GM18520 (cell line): ENCODE results near the gene ADCY3.

Source experiments
- ATAC-seq: cut with Tn5 transposase; IDR thresholded peaks from one replicate; pipeline ENCODE4 v1.9.1; 2021; ENCODE audit not compliant: unreplicated experiment

ADCY3 gene

GRCh38 chr2:24877067-24877466, 43.0 kb downstream of the ADCY3 start:
- no peak for ATAC-seq

- ATAC-seq: no peak
Measured at GRCh38 chr2:24875901-24876300, 44.1 kb downstream of the ADCY3 start.

DNA sequence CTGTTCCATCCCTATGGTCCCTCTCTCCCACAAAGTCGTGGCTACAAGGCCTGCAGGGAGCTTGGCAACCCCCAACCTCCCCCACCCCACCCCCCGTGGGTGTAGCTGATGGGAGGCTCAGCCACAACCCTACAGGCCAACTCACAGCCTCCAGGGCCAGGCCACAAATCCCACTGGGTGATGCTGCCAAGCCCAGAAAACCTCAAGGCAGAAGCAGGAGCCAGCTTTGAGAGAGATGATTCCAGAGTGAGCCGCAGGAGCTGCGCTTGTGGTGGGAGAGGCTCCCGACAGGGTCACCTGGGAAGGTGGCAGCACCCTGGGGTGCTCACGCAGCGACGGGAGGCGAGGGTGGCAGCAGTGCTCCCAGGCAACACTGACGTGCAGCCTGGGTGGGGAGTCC, 44.8 kb downstream of the ADCY3 start:
- ATAC-seq: no peak

DNA sequence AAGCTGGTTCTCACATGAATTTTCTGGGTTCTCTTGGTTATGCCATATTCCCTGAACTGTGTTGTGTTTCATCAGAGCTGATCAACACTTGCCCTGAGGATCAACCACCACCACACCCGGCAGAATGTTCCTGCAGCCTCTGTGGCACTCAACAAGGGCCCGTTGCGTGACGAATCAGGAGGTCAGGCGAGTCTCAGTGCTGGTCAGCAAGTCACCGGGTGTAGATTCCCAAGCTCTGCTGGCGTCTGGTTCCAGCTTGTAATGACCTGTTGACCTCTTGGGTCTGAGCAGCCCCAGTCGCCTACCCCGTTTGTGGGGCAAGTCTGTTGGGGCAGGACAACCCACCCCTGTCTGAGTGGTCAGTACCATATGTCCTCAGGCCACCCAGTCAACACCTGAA, 46.0 kb downstream of the ADCY3 start:
- ATAC-seq: no peak

GRCh38 chr2:24873619-24874018, 46.4 kb downstream of the ADCY3 start:
- ATAC-seq: no peak

DNA sequence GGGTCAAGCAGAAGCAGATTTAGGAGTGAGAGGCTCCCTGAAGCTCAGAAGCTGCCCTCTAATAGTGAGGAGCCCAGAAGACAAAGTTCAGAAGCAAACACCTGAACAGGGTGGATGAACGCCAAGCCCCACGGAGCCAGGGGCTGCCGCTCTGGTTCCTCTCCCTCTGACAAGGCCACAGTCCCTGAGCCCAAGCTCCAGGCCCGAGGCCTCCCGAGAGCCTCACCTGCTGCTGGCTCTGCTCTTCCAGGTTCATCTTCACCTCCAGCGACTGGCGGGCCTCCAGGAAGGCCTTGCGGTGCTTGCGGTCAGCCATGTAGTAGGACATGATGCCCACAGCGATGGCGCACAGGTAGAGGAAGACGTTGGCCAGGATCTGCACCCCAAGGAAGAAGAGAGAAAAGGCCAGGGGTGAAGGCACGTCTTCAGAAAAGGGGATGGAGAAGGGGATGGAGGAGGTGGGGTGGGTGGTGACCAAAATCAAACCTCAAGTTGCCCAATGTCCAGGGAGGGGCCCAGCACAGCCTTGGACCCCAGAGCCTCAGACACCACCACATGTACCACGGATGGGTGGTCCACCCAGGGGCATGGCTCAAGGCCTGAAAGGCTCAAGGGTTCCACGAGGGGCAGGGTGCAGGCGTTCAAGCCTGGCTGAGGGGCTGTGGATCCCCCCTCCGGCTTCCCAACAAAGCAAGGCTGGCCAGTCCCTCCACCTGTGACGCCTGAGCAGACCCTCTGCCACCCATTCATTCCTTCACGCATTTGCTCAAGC, 47.5 kb downstream of the ADCY3 start:
- ATAC-seq: no peak

DNA sequence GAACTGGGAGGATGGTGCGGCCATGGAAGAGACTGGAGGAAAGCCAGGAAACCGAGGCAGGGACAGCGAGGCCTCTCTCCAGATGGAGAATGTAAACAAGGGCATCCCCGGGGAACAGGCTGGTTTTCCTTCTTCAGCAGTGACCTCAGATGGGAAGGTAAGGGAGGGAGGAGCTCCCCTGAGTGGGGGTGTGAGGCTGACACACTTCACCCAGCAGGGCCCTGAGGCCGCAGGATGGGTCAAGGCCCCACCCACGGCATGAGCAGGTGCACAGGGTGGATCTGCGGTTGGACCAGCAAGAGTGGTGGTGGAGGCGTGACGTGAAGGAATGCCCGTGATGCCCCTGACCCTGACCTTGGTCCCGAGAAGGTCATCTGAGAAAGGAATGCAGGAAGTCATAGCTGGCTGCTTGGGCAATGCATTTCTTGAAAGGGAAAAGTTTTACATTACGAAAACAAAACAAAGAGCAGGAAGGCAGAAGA, 48.1 kb downstream of the ADCY3 start:
- ATAC-seq: no peak

DNA sequence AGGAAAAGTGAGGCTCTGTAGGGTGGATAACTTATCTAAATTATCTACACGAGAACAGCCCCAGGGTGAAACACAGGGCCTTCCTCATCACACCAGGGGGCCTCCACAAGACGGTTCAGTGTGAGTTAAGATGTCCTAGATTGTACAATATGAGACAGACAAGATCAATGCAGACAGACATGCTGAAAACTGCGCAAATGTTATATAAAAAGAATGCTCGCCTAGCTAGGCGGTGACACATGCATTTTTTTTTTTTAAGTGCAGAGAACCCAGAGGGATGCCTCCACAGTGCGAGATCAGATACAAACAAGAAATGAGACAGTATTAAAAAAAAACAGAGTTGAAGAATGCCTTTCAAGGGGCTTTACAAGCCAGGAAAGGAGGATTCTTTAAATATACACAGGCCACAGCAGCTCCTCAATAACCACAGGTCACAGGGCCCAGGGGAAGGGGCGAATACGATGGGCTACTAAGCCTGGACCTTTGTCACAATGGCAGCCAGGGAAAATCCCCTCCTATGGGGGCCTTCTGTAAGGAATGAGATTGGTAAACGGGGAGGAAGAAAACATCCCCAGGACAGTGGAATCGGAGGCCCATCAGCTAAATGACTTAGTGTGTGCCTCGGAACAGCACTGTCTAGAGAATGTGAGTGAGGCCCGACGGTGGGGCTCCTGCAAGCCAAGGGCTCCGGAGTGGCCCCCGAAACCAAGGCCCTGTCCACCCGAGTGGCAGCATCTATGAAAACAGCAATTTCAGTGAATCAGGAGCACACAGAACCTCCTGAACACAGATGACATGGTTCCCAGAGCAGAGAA, 48.9 kb downstream of the ADCY3 start:
- no peak for ATAC-seq

DNA sequence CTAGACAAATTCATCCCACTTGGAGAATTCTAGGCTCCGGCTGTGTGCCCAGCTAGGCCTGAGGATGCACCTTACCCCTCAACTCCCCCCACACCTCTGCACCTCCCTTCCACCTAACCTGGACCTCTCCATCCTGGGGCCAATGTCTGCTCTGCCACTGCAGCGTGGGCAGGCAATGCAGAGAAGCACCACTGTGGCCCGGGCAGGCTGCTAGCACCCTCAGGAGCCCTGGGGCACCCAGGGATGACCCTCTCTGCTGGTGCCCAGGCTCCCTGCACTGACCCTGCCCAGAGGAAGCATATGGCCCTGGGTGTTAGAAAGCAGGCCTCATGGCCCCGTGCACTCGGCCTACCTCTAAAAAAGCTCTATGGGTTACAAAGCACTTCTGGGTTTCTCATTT, 49.6 kb downstream of the ADCY3 start:
- no peak for ATAC-seq

- ATAC-seq: no peak
Measured at GRCh38 chr2:24866946-24867345, 53.1 kb downstream of the ADCY3 start.

DNA sequence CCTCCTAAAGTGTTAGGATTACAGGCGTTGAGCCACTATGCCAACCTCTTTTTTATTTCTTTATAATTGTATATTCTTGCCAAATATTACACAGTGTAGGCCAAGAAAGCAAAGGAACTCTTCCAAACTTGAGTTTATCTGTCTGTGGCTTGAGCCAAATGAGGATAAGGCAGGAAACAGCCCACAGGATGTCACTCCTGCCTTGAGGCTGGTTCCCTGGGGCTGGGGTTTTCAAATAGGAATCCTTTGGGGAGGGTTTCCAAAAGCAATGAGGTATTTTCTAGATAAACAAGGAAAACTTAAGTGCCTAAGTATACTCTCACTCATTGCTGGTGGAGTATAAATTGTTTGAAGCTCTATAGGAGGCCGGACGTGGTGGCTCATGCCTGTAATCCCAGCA, 56.4 kb downstream of the ADCY3 start:
- ATAC-seq: no peak

DNA sequence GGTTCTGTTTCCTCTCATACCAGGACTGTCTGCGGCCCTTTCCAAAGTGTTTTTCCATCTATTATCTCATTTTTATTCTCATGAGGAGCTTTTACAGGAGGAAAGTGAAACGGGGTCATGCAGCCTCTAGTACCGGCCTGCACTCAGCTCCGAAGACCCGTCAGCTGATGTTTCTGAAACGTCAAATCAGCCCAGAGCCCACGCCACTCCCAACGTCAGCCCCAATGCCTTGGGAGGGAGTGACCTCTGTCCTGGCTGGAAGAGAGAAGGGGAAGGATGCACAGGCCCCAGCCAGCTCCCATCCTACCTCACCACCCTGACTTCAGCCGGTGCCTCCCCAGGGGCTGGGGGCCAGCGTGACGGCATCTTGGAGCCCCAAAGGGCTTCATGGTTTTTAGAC, 58.5 kb downstream of the ADCY3 start:
- ATAC-seq: no peak

DNA sequence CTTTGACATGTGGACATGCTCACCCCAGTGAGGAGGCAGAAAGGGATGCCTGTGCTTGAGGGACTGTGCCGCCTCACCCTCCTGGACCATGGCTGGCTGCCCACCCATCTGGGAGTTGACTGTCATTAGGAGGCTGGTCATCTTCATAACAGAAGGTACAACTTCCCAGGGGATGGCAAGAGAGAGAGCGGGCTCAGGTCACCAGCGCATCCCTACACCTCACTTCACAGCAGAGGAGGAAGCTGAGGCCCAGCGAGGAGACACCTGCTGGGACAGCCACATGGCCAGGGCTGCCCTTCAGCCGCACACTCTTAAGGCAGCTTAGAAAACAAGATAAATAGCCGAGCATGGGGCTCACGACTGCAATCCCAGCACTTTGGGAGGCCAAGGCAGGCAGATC, 59.4 kb downstream of the ADCY3 start:
- no peak for ATAC-seq

DNA sequence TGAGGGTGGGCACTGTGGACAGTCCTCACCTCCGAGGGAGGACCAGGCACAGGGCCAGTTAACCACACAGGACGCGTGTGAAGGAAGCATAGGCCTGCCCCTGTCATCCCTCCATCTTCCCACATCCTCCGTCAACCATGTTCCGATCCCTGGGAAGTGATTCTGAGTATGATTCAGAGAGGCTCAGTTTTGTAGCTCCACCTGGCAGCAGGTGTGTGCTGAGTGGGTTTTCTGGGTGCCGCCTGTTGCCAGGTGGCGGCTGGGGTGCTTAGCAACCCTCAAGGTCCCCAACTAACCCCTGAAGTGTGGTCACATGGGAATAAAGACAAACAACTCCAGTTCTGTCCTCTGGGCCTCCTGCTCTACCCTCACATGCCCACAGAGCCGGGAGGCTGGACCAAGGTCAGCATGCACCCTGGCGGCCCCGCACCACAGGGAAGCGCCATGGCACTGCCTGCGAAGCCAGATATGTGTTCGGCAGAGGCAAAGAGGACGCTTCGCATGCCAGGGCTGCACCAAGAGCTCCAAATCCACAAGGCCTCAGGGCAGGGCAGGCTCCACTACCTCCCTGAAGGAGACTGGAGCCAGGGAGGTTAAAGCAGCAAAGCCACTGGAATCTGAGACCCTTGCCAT, 60.0 kb downstream of the ADCY3 start:
- ATAC-seq: no peak

GRCh38 chr2:24858996-24859395, 61.0 kb downstream of the ADCY3 start:
- ATAC-seq: no peak

- ATAC-seq: no peak
Measured at GRCh38 chr2:24857746-24858145, 62.3 kb downstream of the ADCY3 start.

DNA sequence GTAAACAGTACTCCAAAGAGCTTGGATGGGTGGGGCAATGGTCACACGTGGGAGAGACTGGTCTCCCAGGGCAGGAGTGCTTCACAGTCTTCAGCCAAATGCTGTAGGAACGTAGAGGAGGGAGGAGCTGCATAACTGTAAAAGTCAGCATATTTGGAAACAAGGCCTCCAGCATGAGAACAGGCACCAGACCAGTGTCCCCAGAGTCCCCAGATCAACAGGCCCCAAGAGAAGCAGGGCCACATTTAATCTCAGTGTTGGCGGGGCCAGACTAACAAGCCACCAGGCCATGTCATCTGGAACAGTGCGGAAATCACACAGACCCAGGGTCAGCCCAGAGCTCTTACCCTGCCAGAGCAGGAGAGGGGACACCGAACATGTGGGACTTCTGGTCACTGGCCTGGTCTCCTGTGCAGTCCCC, 63.2 kb downstream of the ADCY3 start:
- no peak for ATAC-seq

DNA sequence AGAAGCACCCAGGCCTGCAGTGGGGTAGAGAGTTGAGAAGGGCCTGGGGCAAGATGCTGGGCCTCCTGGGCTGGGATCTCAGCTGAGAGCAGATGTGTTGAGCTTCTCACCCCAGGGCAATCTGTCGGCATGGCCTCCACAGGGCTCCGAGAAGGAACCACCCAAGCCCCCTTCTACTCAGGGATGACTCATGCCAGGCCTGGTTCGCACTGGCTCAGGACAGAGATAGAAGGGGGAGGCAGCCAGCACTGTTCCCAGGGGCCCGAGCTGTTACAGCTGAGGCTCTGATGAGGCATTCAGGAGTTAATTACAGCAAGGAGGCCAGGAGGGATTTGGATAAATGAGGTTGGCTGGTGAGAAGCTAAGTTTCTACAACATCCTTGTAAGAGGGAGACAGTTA, 64.3 kb downstream of the ADCY3 start:
- ATAC-seq: no peak

GRCh38 chr2:24855022-24855622, 64.9 kb downstream of the ADCY3 start:
- ATAC-seq: no peak

- no peak for ATAC-seq
Measured at GRCh38 chr2:24853996-24854395, 66.0 kb downstream of the ADCY3 start.

- ATAC-seq: no peak
Measured at GRCh38 chr2:24853046-24853445, 67.0 kb downstream of the ADCY3 start.
